ENCODE results near the gene NDUFA7.
A peak's percentile ranks its signal among the peaks of the same experiment; 100 is the strongest.
"Not testable (repeated sequence)": the region's sequence is repeated elsewhere in the genome, so short reads cannot be mapped to it uniquely, and the experiment has no call there.

The NDUFA7 gene

DNA sequence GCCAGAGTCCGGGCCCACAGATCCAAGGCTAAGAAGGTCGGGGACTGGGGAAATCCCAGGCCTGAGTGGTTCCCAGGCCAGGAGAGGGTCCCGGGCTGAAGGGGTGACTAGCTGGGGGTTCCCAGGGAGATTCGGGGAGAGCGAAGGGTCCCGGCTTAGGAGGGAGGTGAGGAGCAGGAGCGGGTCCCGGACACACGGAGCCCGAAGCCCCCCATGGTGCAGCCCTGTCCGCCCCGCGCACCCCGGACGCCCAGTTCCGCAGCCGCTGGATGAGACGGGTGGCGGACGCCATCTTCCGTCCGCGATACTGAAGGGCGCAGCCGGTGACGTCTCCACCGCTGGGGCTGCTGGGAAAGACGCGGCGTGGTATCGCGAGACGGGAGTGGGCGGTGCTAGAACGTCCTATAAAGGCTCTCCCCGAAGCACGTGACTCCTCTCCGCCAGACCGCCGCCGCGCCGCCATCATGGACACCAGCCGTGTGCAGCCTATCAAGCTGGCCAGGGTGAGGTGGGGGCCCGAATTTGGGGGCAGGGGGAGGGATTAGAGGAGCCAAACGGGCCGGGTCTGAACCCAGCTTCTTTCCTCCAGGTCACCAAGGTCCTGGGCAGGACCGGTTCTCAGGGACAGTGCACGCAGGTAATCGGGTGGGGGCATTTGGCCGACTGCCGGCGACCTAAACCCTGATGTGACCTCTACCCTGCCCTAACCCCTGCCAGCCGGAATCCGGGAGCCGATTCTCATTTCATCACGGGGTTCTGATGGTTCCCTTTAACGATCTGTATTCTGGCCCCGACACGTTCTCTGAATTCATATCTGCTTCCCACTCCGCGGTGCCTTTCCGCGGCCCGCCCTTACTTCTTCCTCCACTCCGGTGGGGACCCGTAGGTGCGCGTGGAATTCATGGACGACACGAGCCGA lies at the start of gene NDUFA7, which contains the start of gene RPS28:
Gene NDUFA7 (minus strand): TSS at position 309 of the 919 bp plus-strand sequence. CDS start 17 bp downstream, at position 292.
Gene RPS28 (plus strand): TSS at position 430 of the 919 bp plus-strand sequence. CDS start 35 bp downstream, at position 465.
- DNase-seq: peak; percentile 89

DNA sequence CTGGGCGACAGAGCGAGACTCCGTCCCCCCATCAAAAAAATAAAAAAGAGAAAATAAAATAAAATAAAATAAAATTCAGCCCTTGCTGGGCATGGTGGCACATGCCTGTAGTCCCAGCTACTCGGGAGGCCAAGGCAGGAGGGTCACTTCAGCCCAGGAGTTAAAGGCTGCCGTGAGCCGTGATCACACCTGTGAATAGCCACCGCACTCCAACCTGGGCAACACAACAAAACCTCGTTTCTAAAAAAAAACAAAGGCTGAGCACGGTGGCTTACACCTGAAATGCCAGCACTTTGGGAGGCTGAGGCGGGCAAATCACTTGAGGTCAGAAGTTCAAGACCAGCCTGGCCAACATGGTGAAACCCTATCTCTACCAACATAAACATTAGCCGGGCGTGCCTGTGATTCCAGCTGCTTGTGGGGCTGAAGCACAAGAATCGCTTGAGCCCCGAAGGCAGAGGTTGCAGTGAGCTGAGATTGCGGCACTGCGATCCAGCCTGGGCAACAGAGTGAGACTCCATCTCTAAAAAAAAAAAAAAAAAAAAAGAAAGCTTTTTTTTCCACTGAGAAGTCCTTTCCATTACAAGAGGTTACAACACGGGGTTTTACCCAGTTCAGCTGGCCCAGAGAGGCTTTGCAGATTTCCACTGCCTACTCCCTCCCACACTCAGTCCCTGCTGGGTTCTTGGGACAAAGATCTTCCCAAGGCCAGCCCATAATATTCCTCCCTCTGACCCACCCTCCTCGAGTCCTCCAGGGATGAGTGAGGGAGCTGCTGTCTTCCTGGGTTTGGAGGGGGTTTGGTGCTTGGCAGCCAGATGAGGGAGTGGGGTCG lies 49.2 kb upstream of the NDUFA7 start:
- no peak for DNase-seq

DNA sequence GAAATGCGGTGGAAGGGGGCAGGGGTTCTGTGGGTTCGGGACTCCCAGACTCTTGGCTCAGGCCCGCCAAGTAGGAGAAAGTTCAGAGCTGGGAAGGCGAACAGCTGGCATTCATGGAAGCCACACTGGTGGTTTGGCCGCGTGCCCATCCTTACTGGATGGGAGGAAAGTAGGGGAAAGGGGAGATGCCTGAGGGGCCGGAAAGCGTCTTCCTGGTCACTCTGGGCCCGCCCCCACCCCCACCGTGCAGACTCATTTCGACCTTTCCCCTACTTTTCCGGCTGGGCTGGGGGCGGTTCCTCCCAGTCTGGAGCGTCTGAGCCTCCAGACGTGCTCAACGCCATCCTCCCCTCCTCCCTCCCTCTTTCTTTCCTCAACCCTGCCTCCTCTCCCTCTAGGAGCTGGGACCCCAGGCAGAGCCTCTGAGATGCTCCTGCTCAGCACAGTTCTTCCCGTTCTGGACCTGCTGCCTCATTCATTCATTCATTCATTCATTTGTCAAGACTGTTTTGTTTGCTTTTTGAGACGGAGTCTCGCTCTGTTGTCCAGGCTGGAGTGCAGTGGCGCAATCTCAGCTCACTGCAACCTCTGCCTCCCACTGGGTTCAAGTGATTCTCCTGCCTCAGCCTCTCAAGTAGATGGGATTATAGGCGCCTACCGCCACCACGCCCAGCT lies 46.3 kb upstream of the NDUFA7 start:
- DNase-seq: no peak

DNA sequence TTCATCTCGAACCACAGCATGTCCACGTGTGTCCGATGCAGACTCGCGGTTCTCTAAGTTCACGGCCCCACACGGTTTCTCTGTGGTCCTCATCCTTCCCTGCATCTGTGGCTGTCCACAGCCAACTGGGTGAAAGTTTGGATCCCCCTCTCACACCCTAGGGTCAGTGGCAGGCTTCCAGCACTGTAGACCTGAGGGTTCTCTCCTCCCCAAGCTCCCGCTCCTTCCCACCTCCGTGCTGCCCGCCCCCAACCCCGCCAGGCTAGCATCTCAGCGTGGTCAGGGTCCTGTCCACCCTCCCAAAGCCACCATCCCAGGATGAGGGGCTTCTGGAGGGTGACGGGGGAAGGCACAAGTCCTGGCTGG lies 45.8 kb upstream of the NDUFA7 start:
- no peak for DNase-seq

DNA sequence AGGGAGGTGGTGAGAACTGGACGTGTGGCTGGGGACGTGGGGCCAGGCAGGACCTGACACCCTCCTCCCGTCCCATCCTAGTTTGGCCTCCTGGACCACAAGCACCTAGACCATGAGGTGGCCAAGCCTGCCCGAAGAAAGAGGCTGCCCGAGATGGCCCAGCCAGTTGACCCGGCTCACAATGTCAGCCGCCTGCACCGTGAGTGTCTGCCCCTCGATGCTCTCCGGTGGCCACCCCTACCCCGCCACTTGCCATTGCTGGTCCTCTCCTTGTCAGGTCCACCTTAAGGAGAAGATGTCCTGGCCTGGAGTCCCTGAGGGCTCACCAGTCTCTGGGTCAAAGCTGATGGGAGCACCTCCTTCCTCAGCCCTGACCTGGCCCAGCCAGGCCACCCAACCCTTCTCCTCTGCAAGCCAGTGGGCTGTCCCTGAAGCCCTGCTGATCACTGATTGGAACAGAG lies 45.0 kb upstream of the NDUFA7 start:
- no peak for DNase-seq

DNA sequence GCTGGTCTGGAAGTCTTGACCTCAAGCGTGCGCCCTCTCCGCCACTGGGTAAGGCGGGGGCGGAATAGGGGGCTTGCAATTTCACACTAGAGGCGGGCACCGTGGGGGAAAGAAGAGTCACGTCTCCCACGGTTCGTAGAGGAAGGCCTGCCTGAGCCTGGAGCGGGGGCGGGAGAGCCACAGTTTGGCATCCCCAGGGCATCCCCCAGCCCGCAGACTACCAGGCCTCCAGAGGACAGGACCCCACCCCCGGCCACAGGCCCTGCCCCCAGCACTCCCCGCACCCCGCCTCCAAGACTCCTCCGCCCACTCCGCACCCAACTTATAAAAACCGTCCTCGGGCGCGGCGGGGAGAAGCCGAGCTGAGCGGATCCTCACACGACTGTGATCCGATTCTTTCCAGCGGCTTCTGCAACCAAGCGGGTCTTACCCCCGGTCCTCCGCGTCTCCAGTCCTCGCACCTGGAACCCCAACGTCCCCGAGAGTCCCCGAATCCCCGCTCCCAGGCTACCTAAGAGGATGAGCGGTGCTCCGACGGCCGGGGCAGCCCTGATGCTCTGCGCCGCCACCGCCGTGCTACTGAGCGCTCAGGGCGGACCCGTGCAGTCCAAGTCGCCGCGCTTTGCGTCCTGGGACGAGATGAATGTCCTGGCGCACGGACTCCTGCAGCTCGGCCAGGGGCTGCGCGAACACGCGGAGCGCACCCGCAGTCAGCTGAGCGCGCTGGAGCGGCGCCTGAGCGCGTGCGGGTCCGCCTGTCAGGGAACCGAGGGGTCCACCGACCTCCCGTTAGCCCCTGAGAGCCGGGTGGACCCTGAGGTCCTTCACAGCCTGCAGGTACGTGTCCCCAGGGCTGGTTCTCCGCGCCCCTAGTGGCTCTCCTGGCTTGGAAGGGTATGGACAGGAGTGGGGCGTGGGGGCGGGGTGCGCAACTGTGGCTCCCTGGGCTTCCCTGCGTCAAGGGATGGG lies 42.9 kb upstream of the NDUFA7 start, which contains the start of gene ANGPTL4:
Gene ANGPTL4 (plus strand): TSS at position 353 of the 969 bp plus-strand sequence. CDS start 167 bp downstream, at position 520.
- no peak for DNase-seq

DNA sequence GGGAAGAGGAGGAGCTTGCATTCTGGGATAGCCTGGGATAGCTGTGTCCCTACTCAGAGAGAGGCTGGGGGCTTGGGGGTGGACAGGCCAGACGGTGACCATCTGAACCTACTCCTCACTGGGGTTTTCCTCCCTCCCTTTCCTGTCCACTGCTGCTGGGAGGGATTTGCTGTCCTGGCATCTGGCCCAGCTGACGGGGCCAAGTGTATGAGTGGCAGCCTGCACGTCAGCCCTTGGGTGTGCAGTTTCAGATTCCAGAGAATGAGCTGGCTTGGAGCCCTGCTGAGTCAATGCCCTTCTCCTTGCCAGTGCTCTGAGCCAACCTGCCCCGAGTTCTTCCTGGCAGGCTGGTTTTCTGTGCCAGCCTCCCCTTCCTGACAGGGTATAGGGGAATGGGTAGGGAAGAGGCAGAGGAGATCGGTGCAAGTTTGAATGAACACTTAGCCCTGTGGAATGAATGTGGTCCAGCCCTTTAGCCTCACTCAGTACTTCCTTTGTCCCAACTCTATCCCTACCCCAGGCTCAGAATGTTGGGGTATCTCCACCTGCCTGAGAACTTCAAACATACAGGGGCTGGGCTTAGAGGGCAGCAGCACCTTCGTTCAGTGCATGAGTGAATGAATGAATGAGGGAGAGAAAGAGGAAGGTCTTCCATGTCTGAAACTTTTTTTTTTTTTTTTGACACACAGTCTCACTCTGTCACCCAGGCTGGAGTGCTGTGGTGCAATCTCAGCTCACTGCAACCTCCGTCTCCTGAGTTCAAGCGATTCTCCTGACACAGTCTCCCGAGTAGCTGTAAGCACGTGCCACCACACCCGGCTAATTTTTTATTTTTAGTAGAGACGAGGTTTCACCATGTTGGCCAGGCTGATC lies 41.0 kb upstream of the NDUFA7 start:
- no peak for DNase-seq

DNA sequence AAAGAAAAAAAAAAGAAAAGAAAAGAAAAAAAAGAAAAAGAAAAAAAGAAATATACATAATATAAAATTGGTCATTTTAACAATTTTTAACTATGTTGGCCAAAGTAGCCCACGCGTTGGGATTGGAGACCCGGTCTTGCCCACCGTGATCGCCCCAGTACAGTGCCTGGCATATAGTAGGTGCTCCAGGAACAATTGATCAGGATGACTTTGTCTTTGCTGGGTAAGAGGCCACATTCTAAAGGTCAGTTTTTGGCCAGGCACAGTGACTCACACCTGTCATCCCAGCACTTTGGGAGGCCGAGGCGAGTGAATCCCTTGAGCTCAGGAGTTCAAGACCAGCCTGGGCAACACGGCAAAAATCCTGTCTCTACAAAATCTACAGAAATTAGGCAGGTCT lies 39.0 kb upstream of the NDUFA7 start:
- DNase-seq: no peak

DNA sequence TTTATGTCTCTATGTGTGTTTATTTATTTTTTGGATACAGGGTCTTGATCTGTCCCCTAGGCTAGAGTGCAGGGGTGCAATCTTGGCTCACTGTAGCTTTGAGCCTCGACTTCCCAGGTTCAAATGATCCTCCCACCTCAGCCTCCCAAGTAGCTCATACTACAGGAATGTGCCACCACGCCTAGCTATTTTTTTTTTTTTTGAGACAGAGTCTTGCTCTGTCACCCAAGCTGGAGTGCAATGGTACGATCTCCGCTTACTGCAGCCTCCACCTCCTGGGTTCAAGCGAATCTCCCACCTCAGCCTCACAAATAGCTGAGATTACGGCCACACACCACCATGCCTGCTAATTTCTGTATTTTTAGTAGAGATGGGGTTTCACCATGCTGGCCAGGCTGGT lies 37.8 kb upstream of the NDUFA7 start:
- DNase-seq: no peak

DNA sequence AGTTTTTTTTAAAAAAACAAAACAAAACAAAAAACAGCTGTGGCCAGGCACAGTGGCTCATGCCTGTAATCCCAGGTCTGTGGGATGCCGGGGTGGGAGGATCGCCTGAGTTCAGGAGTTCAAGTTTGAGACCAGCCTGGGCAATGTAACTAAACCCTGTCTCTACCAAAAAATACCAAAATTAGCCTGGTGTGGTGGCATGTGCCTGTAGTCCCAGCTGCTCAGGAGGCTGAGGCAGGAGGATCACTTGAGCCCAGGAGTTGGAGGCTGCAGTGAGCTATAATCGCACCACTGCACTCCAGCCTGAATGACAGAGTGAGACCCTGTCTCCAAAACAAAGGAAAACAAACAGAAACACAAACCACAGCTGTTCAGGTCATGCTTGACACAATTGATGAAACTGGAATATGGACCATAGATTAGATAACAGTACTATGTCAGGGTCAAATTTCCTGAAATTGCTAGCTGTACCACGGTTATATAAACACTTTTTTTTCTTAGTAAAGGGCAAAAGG lies 35.9 kb upstream of the NDUFA7 start:
- DNase-seq: no peak

DNA sequence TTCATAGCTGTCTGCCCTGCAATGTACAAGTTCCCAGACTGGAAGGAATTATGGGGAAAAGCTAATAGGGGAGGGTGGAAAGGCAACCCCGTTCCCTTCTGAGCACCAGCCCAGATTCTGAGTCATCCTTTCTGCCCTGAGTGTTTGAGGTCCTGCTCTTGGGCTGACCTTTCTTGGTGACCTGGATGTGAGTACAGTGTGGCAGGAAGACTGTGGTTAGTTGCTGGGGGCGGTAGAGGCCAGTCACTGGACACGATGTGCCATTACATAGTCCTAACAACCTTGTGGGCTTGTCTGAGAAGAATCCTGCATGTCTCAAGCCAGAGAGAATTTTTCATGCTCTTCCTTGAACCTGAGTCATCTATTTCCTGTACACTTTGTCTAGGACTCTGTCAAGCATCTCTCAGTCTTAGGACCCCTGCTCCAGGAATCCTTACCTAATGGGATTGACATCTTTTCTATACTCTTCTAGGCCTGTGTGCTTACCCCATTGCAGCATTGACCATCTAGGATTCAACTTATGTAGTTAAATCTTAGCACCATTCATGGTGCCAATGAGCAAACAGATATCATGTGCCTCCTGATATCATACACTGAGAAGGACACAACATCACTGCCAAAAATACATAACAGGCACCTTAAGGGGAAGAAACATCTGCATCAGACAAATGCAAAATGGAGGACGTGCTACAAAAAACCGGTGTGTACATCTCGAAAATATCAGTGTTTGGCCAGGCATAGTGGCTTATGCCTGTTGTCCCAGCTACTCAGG lies 34.6 kb upstream of the NDUFA7 start:
- no peak for DNase-seq

DNA sequence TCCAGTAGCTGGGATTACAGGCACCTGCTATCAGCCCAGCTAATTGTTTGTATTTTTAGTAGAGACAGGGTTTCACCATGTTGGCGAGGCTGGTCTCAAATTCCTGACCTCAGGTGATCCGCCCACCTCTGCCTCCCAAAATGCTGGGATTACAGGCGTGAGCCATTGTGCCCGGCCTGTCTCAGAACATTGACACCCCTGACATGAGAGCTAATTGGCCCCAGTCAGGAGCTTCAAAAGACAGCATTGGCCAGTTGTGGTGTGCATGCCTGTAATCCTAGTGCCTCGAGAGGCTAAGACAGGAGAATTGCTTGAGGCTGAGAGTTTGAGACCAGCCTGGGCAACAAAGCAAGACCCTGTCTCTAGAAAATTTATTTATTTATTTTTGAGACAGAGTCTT lies 31.7 kb upstream of the NDUFA7 start:
- DNase-seq: not testable (repeated sequence)

DNA sequence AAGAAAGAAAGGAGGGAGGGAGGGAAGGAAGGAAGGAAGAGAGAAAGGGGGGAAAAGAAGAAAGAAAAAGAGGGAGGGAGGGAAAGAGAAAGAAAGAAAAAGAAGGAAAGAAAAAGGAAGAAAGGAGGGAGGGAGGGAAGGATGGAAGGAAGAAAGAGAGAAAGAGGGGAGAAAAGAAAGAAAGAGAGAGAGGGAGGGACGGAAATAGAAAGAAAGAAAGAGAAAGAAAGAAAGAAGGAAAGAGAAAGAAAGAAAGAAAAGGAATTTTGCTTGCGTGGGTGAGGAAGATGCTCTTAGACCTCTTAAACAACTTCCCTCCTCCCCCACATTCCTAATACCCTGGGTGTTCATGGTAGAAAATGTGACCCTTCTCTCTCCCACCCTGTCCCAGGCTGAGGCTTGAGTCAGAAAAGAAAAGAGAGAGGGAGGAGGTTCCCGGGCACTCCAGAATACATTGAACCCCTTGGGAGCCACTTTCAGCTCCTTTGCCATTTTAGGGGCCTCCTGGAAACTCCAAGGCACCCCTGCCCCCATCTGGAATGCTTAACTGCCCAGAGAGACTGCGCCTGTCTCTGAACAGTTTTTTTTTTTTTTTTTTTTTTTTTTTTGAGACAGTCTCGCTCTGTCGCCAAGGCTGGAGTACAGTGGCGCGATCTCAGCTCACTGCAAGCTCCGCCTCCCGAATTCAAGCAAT lies 31.1 kb upstream of the NDUFA7 start:
- DNase-seq: no peak

DNA sequence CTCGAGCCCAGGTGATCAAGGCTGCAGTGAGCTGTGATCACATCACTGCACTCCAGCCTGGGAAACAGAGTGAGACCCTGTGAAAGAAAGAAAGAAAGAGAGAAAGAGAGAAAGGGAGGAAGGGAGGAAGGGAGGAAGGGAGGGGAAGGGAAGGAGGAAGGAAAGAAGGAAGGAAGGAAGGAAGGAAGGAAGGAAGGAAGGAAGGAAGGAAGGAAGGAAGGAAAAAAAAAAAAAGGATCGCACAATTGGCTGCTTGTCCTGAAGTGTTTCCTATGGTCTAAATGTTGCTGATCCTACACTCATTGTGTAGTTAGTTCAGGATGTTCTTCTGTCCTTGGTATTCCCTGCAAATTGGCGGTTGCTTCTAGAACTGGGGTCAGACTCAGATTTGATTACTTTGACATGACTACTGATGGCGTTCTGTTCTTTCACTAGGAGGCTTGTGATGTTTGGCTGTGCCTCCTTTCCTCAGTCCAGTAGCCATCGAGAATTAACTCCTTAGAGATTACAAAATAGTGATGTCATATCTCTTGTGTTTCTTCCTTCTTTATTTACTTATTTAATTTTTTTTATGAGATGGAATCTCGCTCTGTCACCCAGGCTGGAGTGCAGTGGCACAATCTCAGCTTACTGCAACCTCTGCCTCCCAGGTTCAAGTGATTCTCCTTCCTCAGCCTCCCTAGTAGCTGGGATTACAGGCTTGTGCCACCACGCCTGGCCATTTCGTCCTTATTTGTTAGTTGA lies 28.6 kb upstream of the NDUFA7 start:
- DNase-seq: not testable (repeated sequence)

DNA sequence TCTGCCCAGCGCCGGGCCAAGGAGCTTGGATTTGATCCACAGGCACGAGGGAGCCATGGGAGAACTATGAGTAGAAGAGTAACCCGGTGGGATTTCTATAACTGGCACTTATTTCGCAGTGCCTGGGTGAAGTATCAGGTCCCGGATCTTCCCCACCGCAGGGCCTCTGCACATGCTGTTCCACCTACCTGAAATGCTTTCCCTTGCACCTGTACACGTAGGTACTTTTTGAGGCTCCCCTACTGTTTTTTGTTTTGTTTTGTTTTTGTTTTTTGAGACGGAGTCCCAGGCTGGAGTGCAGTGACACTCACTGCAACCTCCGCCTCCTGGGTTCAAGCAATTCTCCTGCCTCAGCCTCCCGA lies 22.3 kb upstream of the NDUFA7 start:
- DNase-seq: no peak

DNA sequence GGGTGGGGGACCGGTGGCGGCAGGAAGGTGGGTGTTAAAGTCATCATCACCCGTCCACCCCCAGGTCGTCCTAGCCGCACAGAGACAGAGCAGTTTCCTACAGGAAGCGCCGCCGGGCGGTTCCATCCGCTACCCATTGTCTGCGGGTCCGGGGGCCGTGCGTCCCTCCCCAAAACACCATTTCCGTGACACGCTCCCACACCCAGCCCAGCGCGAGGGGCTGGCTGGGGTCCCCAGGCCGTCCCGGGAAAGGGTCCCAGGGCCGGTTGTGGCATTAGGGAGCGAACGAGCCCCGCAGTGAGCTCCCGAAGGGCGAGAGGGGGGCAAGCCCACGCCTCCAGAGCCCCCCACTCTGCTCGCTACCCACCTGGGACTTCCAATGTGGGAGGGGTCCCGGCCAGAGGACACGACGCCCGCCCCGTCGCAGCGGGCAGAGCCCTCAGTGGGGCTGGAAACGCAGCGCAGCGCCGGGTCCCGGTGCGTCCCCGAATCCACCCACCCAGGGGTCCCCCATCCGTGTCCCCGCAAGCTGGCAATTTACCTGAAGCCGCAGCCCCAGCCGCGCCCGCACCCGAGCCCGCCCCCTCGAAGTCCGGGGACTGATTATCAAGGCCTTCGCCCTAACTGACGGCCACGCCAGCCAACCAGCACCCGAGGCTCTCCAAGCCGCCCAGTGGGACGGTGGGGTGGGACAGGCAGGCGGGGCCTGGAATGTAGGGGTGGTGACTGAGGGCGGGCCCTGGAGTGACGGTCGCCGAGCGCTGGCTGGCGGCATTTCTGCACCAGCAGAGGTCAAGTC lies 21.7 kb upstream of the NDUFA7 start, which contains the start of gene KANK3:
Gene KANK3 (minus strand): TSS at position 579 of the 799 bp plus-strand sequence. CDS start 5,434 bp downstream, outside the sequence.
- DNase-seq: no peak

DNA sequence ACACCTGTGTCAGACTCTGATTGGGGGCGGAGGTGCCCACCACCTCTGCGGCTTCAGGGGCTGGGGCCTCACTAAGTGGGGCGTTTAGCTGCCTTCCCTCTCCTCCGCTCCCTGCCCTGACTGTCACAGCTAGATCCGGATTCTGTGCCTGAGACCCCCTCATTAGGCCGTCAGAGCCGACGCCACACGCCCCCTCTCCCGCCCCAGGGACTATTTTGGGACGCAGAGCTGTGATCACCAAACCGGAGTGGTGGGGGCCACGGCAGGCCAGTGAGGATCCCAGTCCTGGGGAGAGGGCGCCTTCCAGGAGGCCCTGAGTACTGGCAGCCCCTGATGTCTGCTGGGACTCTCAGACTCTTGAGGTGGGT lies 21.1 kb upstream of the NDUFA7 start:
- no peak for DNase-seq
